Hypothalamus (tissue), 51 donors: ENCODE measurements around the gene TEX29.

ENCODE experiments used
- DNase-seq, 51 donors: peaks; one replicate each; lab custom pipeline; 2025; lab: John Stamatoyannopoulos, UW

TEX29 gene

GRCh38 chr13:111338841-111339240 is 18.4 kb downstream of the TEX29 start:
- DNase-seq: no peak

DNA sequence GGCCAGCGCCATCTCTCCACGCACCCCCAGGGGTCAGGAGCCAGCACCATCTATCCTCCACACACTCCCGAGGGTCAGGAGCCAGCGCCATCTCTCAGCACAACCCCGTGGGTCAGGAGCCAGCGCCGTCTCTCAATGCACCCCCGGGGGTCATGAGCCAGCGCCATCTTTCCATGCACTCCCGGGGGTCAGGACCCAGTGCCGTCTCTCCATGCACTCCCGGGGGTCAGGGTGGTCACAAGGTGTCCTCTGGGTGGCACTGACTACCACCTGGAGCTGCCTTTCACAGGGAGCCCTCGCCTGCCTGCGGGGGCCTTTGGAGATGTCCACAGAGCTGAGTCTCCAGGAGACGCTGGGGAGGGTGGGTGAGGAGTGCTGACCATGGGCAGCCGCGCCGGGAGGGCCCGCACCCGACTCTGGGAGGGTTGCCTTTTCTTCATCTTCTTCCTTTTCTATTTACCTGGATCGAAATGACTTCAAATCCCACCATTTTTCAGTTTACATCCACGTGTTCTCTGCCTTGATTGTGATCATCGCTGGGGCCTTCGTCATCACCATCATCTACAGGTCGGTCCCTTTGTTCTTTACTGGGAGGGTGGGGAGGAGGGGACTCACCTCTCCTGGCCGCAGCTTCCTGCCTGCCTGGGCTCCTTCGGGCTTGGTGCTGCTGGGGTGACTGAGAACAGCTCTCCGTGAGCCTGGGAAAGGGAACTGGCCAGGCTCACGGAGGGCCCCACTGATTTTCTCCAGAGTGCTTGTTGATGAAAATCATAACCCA is 19.1 kb downstream of the TEX29 start:
- DNase-seq: no peak

DNA sequence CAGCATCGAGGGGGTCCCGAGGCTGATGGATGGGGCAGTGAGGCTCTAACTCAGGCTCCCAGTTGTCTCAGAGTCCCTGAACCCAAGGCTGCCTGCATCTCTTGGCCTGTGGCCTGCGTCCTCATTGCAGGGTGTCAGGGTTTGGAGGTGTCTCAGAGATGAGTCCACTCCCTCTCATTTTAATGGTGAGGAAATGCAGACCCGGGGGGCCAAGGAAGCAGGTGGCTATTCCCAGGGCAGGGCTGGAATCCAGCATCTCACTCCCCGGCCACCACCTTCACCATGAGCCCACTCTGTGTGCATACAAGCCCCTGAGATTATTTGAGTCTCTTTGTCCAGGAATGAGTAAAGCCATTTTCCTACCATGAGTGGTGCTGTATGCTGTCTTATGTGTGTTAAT is 21.4 kb downstream of the TEX29 start:
- no peak for DNase-seq

GRCh38 chr13:111342721-111343120 is 22.3 kb downstream of the TEX29 start:
- DNase-seq: no peak

GRCh38 chr13:111343186-111343805 is 22.9 kb downstream of the TEX29 start:
- no peak for DNase-seq

DNA sequence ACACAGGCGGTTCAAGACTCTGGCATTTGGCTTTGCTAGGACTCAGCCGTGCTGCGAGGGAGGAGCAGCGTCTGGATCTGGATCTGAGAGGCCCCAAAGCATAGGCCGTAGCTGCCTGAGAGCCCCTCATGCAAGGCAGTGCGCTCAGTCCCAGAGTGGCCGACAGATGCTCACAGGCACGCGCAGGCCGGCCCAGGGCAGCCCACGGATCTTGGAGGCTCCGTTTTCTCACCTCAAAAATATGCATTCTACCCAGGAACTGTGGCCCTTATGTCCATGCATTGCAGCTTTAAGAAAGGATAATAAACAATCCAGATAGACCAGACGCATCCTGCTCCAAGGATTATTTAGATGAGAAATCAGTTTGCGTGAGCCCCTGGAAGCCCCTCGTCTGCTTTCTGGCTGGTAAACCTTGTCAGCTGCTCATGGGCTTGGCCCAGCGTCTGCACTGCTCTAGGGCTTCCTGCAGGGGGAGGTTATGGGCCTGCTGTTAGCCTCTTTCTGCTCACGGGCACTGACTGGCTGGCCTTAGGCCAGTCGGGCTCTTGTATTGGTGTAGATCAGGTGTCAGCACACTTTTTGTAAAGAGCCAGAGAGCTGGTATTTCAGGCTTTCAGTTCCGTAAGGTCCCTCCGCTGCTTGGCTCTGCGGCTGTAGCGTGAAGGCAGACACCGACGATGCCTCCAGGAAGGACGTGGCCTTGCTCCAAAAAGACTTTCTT is 24.2 kb downstream of the TEX29 start:
- DNase-seq: peak in 1 of 51 donors; percentile 12

DNA sequence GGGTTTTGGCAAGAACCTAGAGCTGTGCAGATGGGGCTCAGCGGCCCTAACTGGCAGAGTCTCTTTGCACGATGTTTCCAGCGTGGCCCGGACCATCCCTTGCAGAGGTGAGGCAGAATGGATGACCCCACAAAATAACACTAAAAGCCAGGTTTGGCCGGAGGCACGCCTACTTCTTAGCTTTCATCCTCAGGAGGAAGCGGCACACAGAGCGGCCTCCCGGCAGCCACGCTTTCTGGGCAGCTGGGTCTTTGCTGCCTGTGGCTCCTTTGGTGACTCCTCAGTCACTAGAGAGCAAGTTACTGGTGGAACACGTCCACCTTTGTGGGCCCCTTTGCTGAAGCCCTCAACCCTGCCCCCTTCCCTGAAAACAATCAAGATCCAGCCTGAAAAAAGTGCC is 25.2 kb downstream of the TEX29 start:
- no peak for DNase-seq

- DNase-seq: no peak
Observed at GRCh38 chr13:111346101-111346680, 25.7 kb downstream of the TEX29 start.

GRCh38 chr13:111347438-111347837 is 27.0 kb downstream of the TEX29 start:
- no peak for DNase-seq

DNA sequence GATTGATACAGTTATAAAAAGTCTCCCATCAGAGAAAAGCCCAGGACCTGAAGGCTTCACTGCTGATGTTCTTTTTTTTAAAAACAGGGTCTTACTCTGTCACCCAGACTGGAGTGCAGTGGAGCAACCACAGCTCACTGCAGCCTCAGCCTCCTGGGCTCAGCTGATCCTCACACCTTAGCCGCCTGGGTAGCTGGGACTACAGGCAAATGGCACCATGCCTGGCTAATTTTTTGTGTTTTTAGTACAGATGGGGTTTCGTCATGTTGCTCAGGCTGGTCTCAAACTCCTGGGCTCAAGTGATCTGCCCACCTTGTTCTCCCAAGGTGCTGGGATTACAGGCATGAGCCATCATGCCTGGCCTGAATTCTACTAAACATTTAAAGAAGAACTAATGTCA is 33.1 kb downstream of the TEX29 start:
- DNase-seq: no peak

DNA sequence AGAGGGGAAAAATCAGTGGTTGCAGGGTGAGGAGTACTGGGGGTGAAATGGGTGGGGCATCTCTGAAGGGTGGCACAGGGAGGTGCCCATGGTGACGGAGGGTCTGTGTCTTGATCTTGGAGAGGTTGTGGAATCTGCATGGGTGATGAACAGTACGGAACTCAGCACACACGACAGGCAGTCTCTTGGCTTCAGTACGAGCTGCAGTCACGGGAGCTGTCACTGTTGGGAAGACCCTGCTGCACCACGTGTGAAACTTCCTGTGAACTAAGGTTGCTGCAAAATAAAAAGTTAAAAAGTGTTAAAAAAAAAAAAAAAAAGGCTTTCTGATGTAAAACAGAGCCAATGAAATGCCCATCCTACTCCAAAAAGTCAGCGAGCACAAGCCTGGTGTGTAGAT is 34.3 kb downstream of the TEX29 start:
- no peak for DNase-seq

DNA sequence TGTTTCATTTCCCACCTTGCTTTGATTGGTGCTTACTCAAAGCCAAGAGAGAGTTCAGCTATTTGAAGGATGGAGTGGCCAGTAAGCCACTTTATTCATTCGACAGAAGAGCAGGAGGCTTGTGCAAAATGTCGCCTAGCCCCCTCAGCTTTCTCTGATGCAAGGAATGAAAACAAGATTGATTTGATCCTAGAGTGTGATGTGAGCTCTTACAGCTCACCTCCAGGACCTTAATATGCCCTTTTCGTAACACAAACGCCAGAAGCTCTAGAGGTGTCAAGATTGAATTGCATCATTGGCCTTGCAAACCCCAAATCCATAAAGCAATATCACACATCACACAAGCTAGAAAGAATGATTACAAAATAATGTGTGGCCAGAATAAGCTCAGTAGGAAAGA is 36.4 kb downstream of the TEX29 start:
- DNase-seq: no peak

DNA sequence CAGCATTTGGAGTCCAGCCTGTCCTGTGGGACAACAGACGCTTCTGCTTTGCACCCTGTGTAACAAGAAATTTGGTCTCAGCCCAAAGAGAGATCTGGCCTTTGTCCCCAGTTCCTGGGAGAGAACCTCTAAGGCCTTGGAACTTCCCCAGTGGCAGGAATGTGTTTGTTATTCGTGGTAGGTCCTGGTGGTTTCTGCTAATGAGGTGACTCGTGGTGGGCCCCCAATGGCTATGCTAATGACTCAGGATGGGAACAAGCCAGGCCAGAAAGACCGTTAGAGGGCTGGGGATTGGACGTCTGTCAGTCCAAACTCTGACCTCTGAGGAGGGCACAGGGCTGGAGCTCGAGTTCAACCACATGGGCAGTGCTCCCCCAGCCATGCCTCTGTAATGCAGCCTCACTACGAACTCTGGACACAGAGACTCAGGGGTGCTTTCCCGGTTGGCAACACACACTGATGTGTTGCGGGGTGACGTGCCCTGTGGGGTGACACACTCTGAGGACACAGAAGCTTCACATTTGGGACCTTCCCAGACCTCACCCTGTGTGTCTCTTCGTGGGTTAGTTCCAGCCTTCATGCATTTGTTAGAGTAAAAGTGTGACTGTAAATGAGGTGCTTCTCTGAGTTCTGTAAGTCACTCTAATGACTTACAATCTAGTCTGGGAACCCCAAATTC is 38.9 kb downstream of the TEX29 start:
- no peak for DNase-seq

DNA sequence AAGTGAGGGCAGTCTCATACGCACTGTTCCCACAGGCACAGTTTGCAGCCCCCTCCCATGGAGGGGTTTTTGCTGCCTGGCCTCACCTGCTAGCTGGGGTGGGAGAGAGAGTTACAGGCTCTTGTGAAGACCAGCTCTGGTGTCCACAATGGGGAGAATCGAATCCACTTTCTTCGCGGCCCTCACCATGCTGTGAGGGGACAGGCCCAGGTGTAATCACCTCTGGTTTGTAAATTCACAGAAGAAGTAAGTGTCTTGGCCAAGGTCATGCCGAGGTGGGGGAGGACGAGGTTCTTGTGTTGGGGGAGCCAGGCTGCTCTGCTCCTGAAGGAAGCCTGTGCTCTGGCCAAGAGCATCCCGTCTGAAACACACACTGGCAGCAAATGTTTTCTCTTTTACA is 39.5 kb downstream of the TEX29 start:
- DNase-seq: no peak

GRCh38 chr13:111360452-111360851 is 40.0 kb downstream of the TEX29 start:
- peak in 1 of 51 donors; percentile 30 for DNase-seq

DNA sequence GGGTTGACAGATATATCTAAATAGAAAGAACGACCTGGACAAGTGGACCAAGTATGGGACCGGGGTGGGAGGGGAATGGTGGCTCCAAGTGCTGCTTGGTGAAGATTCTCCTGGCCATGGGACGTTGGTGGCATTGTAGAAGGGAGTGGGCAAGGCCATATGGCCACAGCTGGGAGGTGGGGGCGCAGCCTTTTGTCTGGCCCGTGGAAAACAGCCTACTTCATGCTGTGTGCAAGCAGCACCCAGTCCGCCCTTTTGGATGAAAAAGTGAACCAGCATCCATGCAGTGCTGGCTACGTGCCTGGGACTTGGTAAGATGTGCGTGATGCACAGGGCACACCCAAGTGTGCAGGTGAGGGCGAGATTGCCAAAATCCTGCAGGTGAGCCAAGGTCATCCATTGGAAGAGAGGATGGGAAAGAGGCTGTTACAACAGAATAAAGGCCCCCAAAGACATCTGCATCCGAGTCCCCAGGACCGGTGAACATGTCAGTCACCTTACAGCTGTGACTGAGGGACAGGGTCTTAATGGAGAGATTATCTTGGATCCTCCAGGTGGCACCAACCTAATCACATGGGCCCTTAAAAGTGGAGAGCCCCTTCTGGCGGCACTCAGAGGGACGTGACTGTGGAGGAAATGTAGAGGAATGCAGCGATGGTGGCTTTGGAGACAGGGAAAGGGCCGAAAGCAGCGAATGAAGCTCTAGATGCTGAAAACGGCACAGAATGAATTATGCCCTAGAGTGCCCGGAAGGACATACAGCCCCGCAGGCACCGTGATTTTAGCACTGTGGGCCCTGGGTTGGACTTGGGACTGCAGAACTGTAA is 40.8 kb downstream of the TEX29 start:
- DNase-seq: no peak

DNA sequence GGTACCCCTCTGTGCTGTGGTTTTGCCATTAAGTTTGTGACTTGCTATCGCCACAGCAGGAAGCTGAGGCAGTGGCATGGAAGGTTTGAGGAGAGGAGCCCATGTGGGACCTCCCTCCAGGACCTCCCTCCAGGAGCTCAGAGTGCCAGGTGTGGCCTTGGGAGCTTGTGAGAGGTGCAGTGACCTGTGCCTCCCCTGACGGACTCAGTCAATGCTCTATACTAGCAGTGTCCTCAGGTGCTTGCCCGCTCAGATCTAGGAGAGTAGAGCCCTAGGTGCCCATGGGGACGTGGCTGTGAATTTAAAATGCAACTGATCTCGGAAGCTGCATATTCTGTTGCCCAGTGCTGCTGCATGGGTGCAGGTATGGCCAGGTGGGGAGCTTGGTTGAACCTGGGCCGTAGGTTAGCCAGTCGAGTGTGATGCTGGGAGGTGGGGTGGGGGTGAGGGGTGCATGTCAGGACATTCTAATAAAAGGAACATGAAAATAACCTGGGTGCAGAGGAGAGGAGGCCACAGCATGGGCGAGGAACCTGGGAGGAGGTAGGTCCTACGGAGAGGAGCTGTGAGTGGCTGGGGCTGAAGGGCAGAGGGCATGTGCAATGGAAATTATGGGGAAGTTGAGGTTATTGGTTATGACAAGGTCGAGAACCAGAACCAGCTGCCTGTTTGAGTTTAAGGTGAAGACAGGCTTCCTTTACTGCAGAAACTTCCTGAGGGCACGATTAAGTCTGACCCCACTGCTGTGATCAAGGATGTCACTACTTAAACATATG is 41.6 kb downstream of the TEX29 start:
- no peak for DNase-seq

GRCh38 chr13:111363121-111363520 is 42.7 kb downstream of the TEX29 start:
- no peak for DNase-seq

DNA sequence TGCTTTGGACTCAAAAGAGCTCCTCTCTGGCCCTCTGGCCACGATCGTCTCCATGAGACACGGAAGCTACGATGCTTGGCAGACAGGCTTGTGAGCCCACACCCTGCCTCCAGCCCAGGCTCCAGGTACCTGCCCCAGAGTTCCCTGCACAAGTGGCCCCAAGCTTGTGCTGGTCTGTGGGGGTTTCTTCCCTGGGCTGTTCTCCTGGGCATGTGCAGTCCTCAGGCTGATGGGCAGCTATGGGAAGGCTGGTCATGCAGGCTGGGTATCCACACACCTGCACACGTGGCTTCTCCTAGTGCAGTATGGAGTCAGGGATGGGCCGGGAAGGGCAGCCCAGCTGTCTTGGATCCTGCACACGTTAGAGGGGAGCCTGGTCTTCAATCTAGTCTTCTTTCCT is 43.1 kb downstream of the TEX29 start:
- no peak for DNase-seq
